Duodenal mucosa (tissue), 2 donors: ENCODE data around the gene KIFC1.

Experiments used
- H3K27ac ChIP-seq: one replicate; pipeline ENCODE4 v1.7.0; 2013; ENCODE audit warnings: low read depth, low read length
- H3K27me3 ChIP-seq, 2 donors: one replicate each; pipeline ENCODE4 v1.7.0; 2013; ENCODE audit warnings: low read length in 2 of 2, control low read depth in 1 of 2; ENCODE audit not compliant: insufficient read depth in 2 of 2, control insufficient read depth in 1 of 2
- H3K36me3 ChIP-seq, 2 donors: one replicate each; pipeline ENCODE4 v1.7.0; 2013; ENCODE audit warnings: low read length in 2 of 2, control low read depth in 1 of 2; ENCODE audit not compliant: insufficient read depth in 2 of 2, control insufficient read depth in 1 of 2
- H3K4me1 ChIP-seq, 2 donors: one replicate each; pipeline ENCODE4 v1.7.0; 2013; ENCODE audit warnings: low read length in 2 of 2, control low read depth in 1 of 2; ENCODE audit not compliant: insufficient read depth in 2 of 2, control insufficient read depth in 1 of 2
- H3K4me3 ChIP-seq, 2 donors: one replicate each; pipeline ENCODE4 v1.7.0; 2013; ENCODE audit warnings: low read length in 2 of 2, low read depth in 1 of 2
- H3K9ac ChIP-seq, 2 donors: one replicate each; pipeline ENCODE4 v1.7.0; 2013; ENCODE audit warnings: low read length in 2 of 2, low read depth in 1 of 2
- H3K9me3 ChIP-seq, 2 donors: one replicate each; pipeline ENCODE4 v1.7.0; 2013; ENCODE audit warnings: low read length in 2 of 2, control low read depth in 1 of 2; ENCODE audit not compliant: control insufficient read depth in 1 of 2

Gene KIFC1

GRCh38 chr6:33417903-33418689 is 26.5 kb downstream of the KIFC1 start, which contains the start of gene CUTA:
CUTA (minus strand) TSS chr6:33418107; CDS start chr6:33418000, 107 bp downstream.
- H3K4me1 ChIP-seq: peaks cover 25 to 34% of the 10 kb centered on the region in 2 donors

GRCh38 chr6:33418690-33419291 is 27.2 kb downstream of the KIFC1 start:
- Histone ChIP-seq H3K27me3 (no peaks in the 10 kb centered on the region), H3K4me3 (peak overlapping the region; percentile 61 to 73), H3K9me3 (no peaks in the 10 kb centered on the region), H3K9ac (peak overlapping the region; percentile 72 to 90), H3K27ac (peak overlapping the region; percentile 93), H3K36me3 (peaks cover 8 to 25% of the 10 kb centered on the region in 2 donors), H3K4me1 (peaks cover 25 to 34% of the 10 kb centered on the region in 2 donors)

More at GRCh38 chr6:33417903-33418689, 26.5 kb downstream of the KIFC1 start, which contains the start of gene CUTA:
- peak within 1 kb of the TSS; percentile 87 to 90 for H3K9ac ChIP-seq
- peak within 1 kb of the TSS; percentile 93 for H3K27ac ChIP-seq
- no peaks in the 10 kb centered on the region for H3K9me3 ChIP-seq
- H3K4me3 ChIP-seq: peak within 1 kb of the TSS; percentile 79 to 89
- H3K27me3 ChIP-seq: no peaks in the 10 kb centered on the region
- peaks cover 14 to 32% of the 10 kb centered on the region in 2 donors for H3K36me3 ChIP-seq

- H3K4me3 ChIP-seq: peak within 1 kb of the TSS in 1 of 2 donors; percentile 73
- H3K36me3 ChIP-seq: peaks cover 0 to 17% of the 10 kb centered on the region in 2 donors
- no peaks in the 10 kb centered on the region for H3K9me3 ChIP-seq
- H3K27ac ChIP-seq: no peak within 1 kb of the TSS
- no peaks in the 10 kb centered on the region for H3K27me3 ChIP-seq
- peaks cover 30 to 41% of the 10 kb centered on the region in 2 donors for H3K4me1 ChIP-seq
- H3K9ac ChIP-seq: peak within 1 kb of the TSS; percentile 28 to 72
Measured at GRCh38 chr6:33419580-33420490, 28.2 kb downstream of the KIFC1 start, which contains the start of gene SYNGAP1. SYNGAP1 (plus strand) TSS chr6:33420065; CDS start chr6:33420265, 200 bp downstream.

- peaks cover 33 to 44% of the 10 kb centered on the region in 2 donors for H3K4me1 ChIP-seq
- H3K27ac ChIP-seq: no peak overlapping the region
Measured at GRCh38 chr6:33420491-33421343, 29.1 kb downstream of the KIFC1 start.

GRCh38 chr6:33421344-33421643 is 29.7 kb downstream of the KIFC1 start:
- peaks cover 0 to 4% of the 10 kb centered on the region in 2 donors for H3K36me3 ChIP-seq
- no peaks in the 10 kb centered on the region for H3K9me3 ChIP-seq
- H3K27ac ChIP-seq: no peak overlapping the region
- no peak overlapping the region for H3K9ac ChIP-seq
- no peak overlapping the region for H3K4me3 ChIP-seq
- H3K27me3 ChIP-seq: no peaks in the 10 kb centered on the region
- H3K4me1 ChIP-seq: peaks cover 27 to 38% of the 10 kb centered on the region in 2 donors

More at GRCh38 chr6:33420491-33421343, 29.1 kb downstream of the KIFC1 start:
- peaks cover 0 to 9% of the 10 kb centered on the region in 2 donors for H3K36me3 ChIP-seq
- H3K4me3 ChIP-seq: no peak overlapping the region
- H3K9ac ChIP-seq: no peak overlapping the region
- H3K9me3 ChIP-seq: no peaks in the 10 kb centered on the region
- no peaks in the 10 kb centered on the region for H3K27me3 ChIP-seq

GRCh38 chr6:33423777-33424176 is 32.2 kb downstream of the KIFC1 start:
- Histone ChIP-seq H3K36me3 (no peaks in the 10 kb centered on the region), H3K9ac (no peak overlapping the region), H3K9me3 (no peaks in the 10 kb centered on the region), H3K27ac (no peak overlapping the region), H3K4me3 (no peak overlapping the region), H3K27me3 (no peaks in the 10 kb centered on the region), H3K4me1 (peaks cover 24 to 39% of the 10 kb centered on the region in 2 donors)

GRCh38 chr6:33424855-33425667 is 33.4 kb downstream of the KIFC1 start:
- Histone ChIP-seq H3K4me3 (peak overlapping the region; percentile 55 to 74), H3K9ac (peak overlapping the region; percentile 43 to 87), H3K9me3 (no peaks in the 10 kb centered on the region), H3K27me3 (no peaks in the 10 kb centered on the region), H3K27ac (peak overlapping the region; percentile 80), H3K4me1 (peaks cover 34 to 42% of the 10 kb centered on the region in 2 donors), H3K36me3 (no peaks in the 10 kb centered on the region)

GRCh38 chr6:33425668-33426577 is 34.3 kb downstream of the KIFC1 start:
- H3K9ac ChIP-seq: peak overlapping the region; percentile 52 to 87
- no peaks in the 10 kb centered on the region for H3K27me3 ChIP-seq
- H3K27ac ChIP-seq: peak overlapping the region; percentile 80
- H3K36me3 ChIP-seq: no peaks in the 10 kb centered on the region
- H3K9me3 ChIP-seq: no peaks in the 10 kb centered on the region
- peak overlapping the region; percentile 55 to 74 for H3K4me3 ChIP-seq
- peaks cover 42 to 50% of the 10 kb centered on the region in 2 donors for H3K4me1 ChIP-seq
